ENCODE data around the gene IDH3B.

Gene IDH3B

DNA sequence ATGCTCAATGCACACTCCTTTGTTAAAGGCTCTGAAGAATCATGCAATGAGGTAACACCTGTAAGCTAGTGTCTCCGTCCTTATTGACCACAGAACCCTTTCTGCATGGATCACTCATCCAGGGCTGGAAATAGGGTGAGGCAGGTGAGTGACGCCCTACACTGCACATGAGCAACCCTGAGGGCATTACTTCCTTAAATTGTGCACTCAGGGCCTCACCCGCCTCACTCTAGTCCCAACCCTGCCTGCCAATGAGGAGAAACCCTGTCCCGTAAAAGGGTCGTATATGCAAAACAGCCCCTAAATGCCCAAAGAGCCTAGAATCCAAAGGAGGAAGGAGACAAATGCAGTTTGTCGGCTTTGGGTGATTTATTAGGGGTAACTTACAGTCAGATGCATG lies 45.2 kb downstream of the IDH3B start:
- no peak for DNase-seq (ENCODE audit: low read depth in 2 of 2)

DNA sequence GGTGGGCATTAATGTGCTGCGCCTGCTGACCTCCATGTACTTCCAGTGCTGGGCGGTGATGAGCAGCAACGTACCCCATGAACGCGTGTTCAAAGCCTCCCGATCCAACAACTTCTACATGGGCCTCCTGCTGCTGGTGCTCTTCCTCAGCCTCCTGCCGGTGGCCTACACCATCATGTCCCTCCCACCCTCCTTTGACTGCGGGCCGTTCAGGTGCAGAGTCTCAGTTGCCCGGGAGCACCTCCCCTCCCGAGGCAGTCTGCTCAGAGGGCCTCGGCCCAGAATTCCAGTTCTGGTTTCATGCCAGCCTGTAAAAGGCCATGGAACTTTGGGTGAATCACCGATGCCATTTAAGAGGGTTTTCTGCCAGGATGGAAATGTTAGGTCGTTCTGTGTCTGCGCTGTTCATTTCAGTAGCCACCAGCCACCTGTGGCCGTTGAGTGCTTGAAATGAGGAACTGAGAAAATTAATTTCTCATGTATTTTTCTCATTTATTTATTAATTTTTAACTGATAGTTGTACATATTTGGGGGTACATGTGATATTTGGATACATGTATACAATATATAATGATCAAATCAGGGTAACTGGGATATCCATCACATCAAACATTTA lies 46.8 kb downstream of the IDH3B start:
- DNase-seq (ENCODE audit: low read depth in 2 of 2): no peak

DNA sequence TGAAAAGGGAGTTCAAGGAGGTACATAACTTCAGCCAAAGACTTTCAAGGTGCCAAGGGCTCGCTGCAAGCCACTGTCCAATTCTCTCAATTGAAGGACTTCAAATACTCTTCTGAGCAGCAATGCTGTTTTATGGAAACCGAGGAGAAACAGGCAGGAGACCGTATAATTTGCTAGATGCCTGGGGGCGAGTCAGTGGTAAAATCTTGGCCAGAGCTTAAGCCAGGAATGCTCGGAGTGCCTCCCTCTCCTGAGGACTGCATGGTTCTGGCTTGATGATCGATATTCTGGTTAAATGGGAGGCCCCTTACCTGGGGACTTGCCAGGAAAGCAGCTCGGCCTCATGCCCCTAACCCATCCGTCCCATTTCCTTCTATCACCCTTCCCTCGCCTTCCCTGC lies 47.4 kb downstream of the IDH3B start:
- DNase-seq (ENCODE audit: low read depth in 2 of 2): no peak

DNA sequence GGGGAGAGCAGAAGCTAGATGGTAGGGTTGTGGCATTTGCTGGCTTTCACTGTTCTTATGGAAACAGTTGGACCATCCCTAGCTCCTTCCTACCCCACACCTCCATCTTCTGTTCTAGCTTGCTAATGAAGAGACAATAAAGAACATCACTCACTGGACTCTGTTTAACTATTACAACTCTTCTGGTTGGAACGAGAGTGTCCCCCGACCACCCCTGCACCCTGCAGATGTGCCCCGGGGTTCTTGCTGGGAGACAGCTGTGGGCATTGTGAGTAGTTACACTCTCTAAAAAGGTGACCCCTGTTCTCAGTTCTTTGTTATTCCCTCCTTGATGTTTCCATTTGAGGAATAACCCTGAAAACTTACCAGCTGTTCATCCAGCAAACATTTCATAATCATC lies 51.9 kb downstream of the IDH3B start:
- DNase-seq (ENCODE audit: low read depth in 2 of 2): no peak

DNA sequence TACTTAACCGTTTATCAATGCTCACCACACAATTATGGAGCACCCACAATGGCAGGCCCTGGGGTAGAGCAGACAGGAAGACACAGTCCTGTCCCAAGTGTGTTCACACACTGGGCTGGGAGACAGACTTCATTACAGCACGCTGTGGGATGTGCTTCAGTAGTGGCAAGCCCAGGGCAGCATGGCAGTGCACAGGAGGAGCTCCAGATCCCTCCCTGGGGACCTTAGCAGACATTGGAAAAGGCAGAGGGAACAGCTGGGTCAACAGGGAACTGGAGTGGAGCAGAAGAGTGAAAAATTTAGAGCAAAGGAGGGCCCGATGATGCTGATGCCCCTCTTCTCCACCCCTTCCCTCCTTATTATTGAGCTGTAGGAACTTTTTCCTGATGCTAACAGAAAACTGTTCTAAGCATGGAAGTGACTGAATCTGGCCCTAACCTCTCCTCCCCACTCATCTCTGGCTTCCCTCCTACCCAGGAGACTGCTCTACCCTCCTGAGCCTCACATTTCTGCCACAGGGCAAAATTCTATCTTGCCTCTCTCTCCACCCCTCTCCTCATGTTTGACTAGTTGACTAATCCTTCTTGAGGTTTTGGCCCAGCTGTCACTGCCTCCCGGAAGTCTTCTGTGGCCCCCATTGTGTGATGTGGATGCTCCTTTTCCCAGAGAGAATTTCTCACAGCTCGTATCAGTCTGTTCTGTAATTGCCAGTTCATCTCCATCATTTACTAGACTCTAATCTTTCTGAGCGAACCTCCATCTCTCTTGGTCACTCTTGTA lies 52.9 kb downstream of the IDH3B start:
- no peak for DNase-seq (ENCODE audit: low read depth in 2 of 2)

GRCh38 chr20:2610326-2610725 lies 53.7 kb downstream of the IDH3B start:
- DNase-seq (ENCODE audit: low read depth in 2 of 2): no peak

All from activated CD4-positive, alpha-beta T cell treated with anti-CD3 and anti-CD28 coated beads for 24 hours (primary cell).